H9 (cell line): Measurements from ENCODE around the gene OIP5. TPM values are rescaled to one million over a fixed set of nuclear protein-coding genes. Genes with fewer than 3 reads are reported as not detected.

Source experiments
- DNase-seq: peaks from one replicate; pipeline ENCODE4 v3.0.0-alpha.2; 2017
- H2AFZ ChIP-seq: one replicate; pipeline ENCODE4 v1.6.1; 2013; ENCODE audit warnings: mild to moderate bottlenecking, low read length, control low read depth, moderate library complexity
- H2AK5ac ChIP-seq: 2 replicates; pipeline ENCODE4 v1.6.1; 2013; ENCODE audit warnings: low read length, control low read depth, mixed read lengths; ENCODE audit not compliant: insufficient read length
- H2BK120ac ChIP-seq: one replicate; pipeline ENCODE4 v1.6.1; 2013; ENCODE audit warnings: low read depth, mild to moderate bottlenecking, low read length, control low read depth, inconsistent platforms; ENCODE audit not compliant: poor library complexity, severe bottlenecking
- H2BK12ac ChIP-seq: 2 replicates; pipeline ENCODE4 v1.6.1; 2013; ENCODE audit warnings: low read length, control low read depth, mixed read lengths, low read depth; ENCODE audit not compliant: insufficient read length
- H2BK15ac ChIP-seq: 2 replicates; pipeline ENCODE4 v1.6.1; 2013; ENCODE audit warnings: low read depth, low read length, control low read depth
- H2BK20ac ChIP-seq: one replicate; pipeline ENCODE4 v1.6.1; 2013; ENCODE audit warnings: low read depth, mild to moderate bottlenecking, low read length, control low read depth, inconsistent platforms; ENCODE audit not compliant: poor library complexity, severe bottlenecking
- H2BK5ac ChIP-seq: 2 replicates; pipeline ENCODE4 v1.6.1; 2013; ENCODE audit warnings: low read length, control low read depth, mixed read lengths; ENCODE audit not compliant: insufficient read length
- H3K14ac ChIP-seq: 2 replicates; pipeline ENCODE4 v1.6.1; 2013; ENCODE audit warnings: low read length, control low read depth; ENCODE audit not compliant: insufficient read depth
- H3K18ac ChIP-seq: 2 replicates; pipeline ENCODE4 v1.6.1; 2013; ENCODE audit warnings: low read depth, mild to moderate bottlenecking, mixed read lengths, low read length, control low read depth; ENCODE audit not compliant: insufficient read length
- H3K23ac ChIP-seq: 2 replicates; pipeline ENCODE4 v1.6.1; 2013; ENCODE audit warnings: low read length, control low read depth, mixed read lengths, low read depth; ENCODE audit not compliant: insufficient read length
- H3K23me2 ChIP-seq: 2 replicates; pipeline ENCODE4 v1.6.1; 2013; ENCODE audit warnings: low read depth, mild to moderate bottlenecking, mixed read lengths, low read length, control low read depth; ENCODE audit not compliant: insufficient read length, poor library complexity, severe bottlenecking
- H3K27ac ChIP-seq: 2 replicates; pipeline ENCODE4 v1.5.1; 2013; ENCODE audit warnings: low read length, control low read depth, mixed read lengths, low read depth; ENCODE audit not compliant: insufficient read length
- H3K27me3 ChIP-seq: 2 replicates; pipeline ENCODE4 v1.6.1; 2013; ENCODE audit warnings: low read length, control low read depth, inconsistent platforms; ENCODE audit not compliant: insufficient read depth
- H3K4ac ChIP-seq: 2 replicates; pipeline ENCODE4 v1.6.1; 2013; ENCODE audit warnings: low read depth, mild to moderate bottlenecking, control low read depth, inconsistent platforms, low read length, moderate library complexity
- H3K4me1 ChIP-seq: 2 replicates; pipeline ENCODE4 v1.6.1; 2013; ENCODE audit warnings: low read length, control low read depth, inconsistent platforms; ENCODE audit not compliant: insufficient read depth
- H3K4me2 ChIP-seq: 2 replicates; pipeline ENCODE4 v1.6.1; 2013; ENCODE audit warnings: low read length, control low read depth, mixed read lengths; ENCODE audit not compliant: insufficient read length, insufficient read depth
- H3K56ac ChIP-seq: 2 replicates; pipeline ENCODE4 v1.6.1; 2013; ENCODE audit warnings: low read depth, mild to moderate bottlenecking, mixed read lengths, low read length, control low read depth; ENCODE audit not compliant: insufficient read length
- H3K79me1 ChIP-seq: 2 replicates; pipeline ENCODE4 v1.6.1; 2013; ENCODE audit warnings: low read depth, mild to moderate bottlenecking, moderate library complexity, low read length, control low read depth, inconsistent platforms; ENCODE audit not compliant: insufficient read depth, poor library complexity, severe bottlenecking
- H3K79me2 ChIP-seq: 2 replicates; pipeline ENCODE4 v1.6.1; 2013; ENCODE audit warnings: low read length, control low read depth, inconsistent platforms; ENCODE audit not compliant: insufficient read depth
- H3K9ac ChIP-seq: 2 replicates; pipeline ENCODE4 v1.6.1; 2013; ENCODE audit warnings: low read length, control low read depth, mixed read lengths; ENCODE audit not compliant: insufficient read length; ENCODE audit errors: extremely low read depth
- H3K9me3 ChIP-seq: one replicate; pipeline ENCODE4 v1.6.1; 2013; ENCODE audit warnings: low read depth, low read length, inconsistent platforms; ENCODE audit not compliant: control insufficient read depth
- H3T11ph ChIP-seq: one replicate; pipeline ENCODE4 v1.6.1; 2013; ENCODE audit warnings: mild to moderate bottlenecking, low read length, control low read depth, inconsistent platforms
- H4K20me1 ChIP-seq: one replicate; pipeline ENCODE4 v1.6.1; 2013; ENCODE audit not compliant: control insufficient read depth, insufficient read length, insufficient read depth
- H4K5ac ChIP-seq: 2 replicates; pipeline ENCODE4 v1.6.1; 2013; ENCODE audit warnings: low read depth, mild to moderate bottlenecking, mixed read lengths, low read length, control low read depth; ENCODE audit not compliant: insufficient read length
- H4K8ac ChIP-seq: replicated peaks from 2 replicates; pipeline ENCODE4 v1.6.1; 2013; ENCODE audit warnings: low read length, control low read depth, mixed read lengths, low read depth; ENCODE audit not compliant: insufficient read length
- H4K91ac ChIP-seq: 2 replicates; pipeline ENCODE4 v1.6.1; 2013; ENCODE audit warnings: low read depth, mild to moderate bottlenecking, moderate library complexity, mixed read lengths, low read length, control low read depth; ENCODE audit not compliant: insufficient read length
- H3K27ac Mint-ChIP-seq, 3 experiments: 2 replicates in 2 of 3; 3 replicates in 1 of 3; pipeline ENCODE4 v1.8.0; 2020 to 2021; ENCODE audit warnings: mixed read lengths in 3 of 3, mild to moderate bottlenecking in 1 of 3, moderate library complexity in 1 of 3
- H3K27me3 Mint-ChIP-seq: 2 replicates; pipeline ENCODE4 v1.8.0; 2021; ENCODE audit warnings: low read depth, mild to moderate bottlenecking, moderate library complexity, mixed read lengths
- H3K36me3 Mint-ChIP-seq, 3 experiments: 2 replicates in 2 of 3; 3 replicates in 1 of 3; pipeline ENCODE4 v1.8.0; 2020 to 2021; ENCODE audit warnings: low read depth in 3 of 3, mixed read lengths in 3 of 3; ENCODE audit not compliant: insufficient read depth in 1 of 3
- H3K4me1 Mint-ChIP-seq, 2 experiments: 2 replicates each; pipeline ENCODE4 v1.8.0; 2020; ENCODE audit warnings: mixed read lengths in 2 of 2
- H3K4me3 Mint-ChIP-seq, 2 experiments: 2 replicates in 1 of 2; 3 replicates in 1 of 2; pipeline ENCODE4 v1.8.0; 2020 to 2021; ENCODE audit warnings: mild to moderate bottlenecking in 2 of 2, mixed read lengths in 2 of 2, moderate library complexity in 1 of 2
- H3K9me3 Mint-ChIP-seq, 2 experiments: 2 replicates in 1 of 2; 3 replicates in 1 of 2; pipeline ENCODE4 v1.8.0; 2020; ENCODE audit warnings: mild to moderate bottlenecking in 2 of 2, mixed read lengths in 2 of 2, moderate library complexity in 1 of 2
- WGBS: extraction: QIAGEN DNeasy Blood & Tissue Kit; methylation state at CpG from one replicate; pipeline ENCODE4 v1.1.7; 2013; ENCODE audit warnings: missing lambda C conversion rate, low lambda C conversion rate, mixed read lengths; ENCODE audit not compliant: insufficient read length; ENCODE audit errors: extremely low coverage; 5-methylcytosine and 5-hydroxymethylcytosine counted together
- total RNA-seq: library from RNA; stranded (reverse); gene quantifications from 2 replicates; pipeline ENCODE4 v1.2.1, GENCODE V29; 2021
- TF ChIP-seq, protein P1 (sequence below): fragments of 200-600 bp; sonication (generic); conservative IDR thresholded peaks from 3 replicates; pipeline ENCODE4 v1.8.0; 2021; ENCODE audit warnings: antibody characterized with exemption, mild to moderate bottlenecking

The OIP5 gene
- total RNA-seq, 1 experiment from 2014 or later, result 30.9 TPM

- no peak overlapping the region for H4K91ac ChIP-seq
- peaks cover 14 to 20% of the 10 kb centered on the region in 2 experiments for H3K4me1 Mint-ChIP-seq
- H3K9ac ChIP-seq, result no peak overlapping the region
- no peaks in the 10 kb centered on the region for H3K79me1 ChIP-seq
- no peak overlapping the region for H2AFZ ChIP-seq
- H3K79me2 ChIP-seq, result no peaks in the 10 kb centered on the region
- H3K23me2 ChIP-seq, result no peaks in the 10 kb centered on the region
- H3K9me3 Mint-ChIP-seq, result no peaks in the 10 kb centered on the region
- no peak overlapping the region for H3T11ph ChIP-seq
- TF ChIP-seq, protein P1, sequence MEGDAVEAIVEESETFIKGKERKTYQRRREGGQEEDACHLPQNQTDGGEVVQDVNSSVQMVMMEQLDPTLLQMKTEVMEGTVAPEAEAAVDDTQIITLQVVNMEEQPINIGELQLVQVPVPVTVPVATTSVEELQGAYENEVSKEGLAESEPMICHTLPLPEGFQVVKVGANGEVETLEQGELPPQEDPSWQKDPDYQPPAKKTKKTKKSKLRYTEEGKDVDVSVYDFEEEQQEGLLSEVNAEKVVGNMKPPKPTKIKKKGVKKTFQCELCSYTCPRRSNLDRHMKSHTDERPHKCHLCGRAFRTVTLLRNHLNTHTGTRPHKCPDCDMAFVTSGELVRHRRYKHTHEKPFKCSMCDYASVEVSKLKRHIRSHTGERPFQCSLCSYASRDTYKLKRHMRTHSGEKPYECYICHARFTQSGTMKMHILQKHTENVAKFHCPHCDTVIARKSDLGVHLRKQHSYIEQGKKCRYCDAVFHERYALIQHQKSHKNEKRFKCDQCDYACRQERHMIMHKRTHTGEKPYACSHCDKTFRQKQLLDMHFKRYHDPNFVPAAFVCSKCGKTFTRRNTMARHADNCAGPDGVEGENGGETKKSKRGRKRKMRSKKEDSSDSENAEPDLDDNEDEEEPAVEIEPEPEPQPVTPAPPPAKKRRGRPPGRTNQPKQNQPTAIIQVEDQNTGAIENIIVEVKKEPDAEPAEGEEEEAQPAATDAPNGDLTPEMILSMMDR, result no peak
- no peak overlapping the region for H2BK12ac ChIP-seq
- H3K27me3 Mint-ChIP-seq, result no peaks in the 10 kb centered on the region; the same call in 1 of the 2 replicates
- H2BK120ac ChIP-seq, result no peak overlapping the region
- H3K27ac ChIP-seq, result no peak overlapping the region
- no peak overlapping the region for H3K4me2 ChIP-seq
- H3K27me3 ChIP-seq, result no peaks in the 10 kb centered on the region
- H3K56ac ChIP-seq, result no peak overlapping the region
- no peak overlapping the region for H2BK20ac ChIP-seq
- no peak overlapping the region for H3K23ac ChIP-seq
- no peak overlapping the region for H3K4ac ChIP-seq
- no CpG with 5 or more reads among the region's 5 CpGs for WGBS
- no peak overlapping the region; a peak in 1 of 7 replicates for H3K27ac Mint-ChIP-seq
- no peak overlapping the region for H2BK5ac ChIP-seq
- no peaks in the 10 kb centered on the region for H4K20me1 ChIP-seq
- peaks cover 3 to 28% (median 11%) of the 10 kb centered on the region in 3 experiments; a peak in 6 of 7 replicates for H3K36me3 Mint-ChIP-seq
- H3K4me1 ChIP-seq, result no peaks in the 10 kb centered on the region
- no peak for DNase-seq
- H2AK5ac ChIP-seq, result no peak overlapping the region
- no peak overlapping the region for H2BK15ac ChIP-seq
- no peak overlapping the region for H3K4me3 Mint-ChIP-seq
- H3K9me3 ChIP-seq, result no peaks in the 10 kb centered on the region
- H4K8ac ChIP-seq, result no peak overlapping the region
- no peak overlapping the region for H4K5ac ChIP-seq
- H3K18ac ChIP-seq, result no peak overlapping the region
- no peak overlapping the region for H3K14ac ChIP-seq
These were observed 24.7 kb downstream of the OIP5 start for GRCh38 chr15:41307679-41308078.
